ENCODE data around the gene GPR25.

GPR25 gene

GRCh38 chr1:200836213-200836612 is 36.6 kb upstream of the GPR25 start:
- Histone ChIP-seq H3K9ac (ENCODE audit: low read length) (no peak overlapping the region), H3K4me1 (ENCODE audit: insufficient read depth, low read length, severe bottlenecking) (no peaks in the 10 kb centered on the region), H2AFZ (ENCODE audit: low read length) (no peak overlapping the region), H4K20me1 (ENCODE audit: insufficient read depth, low read length) (no peaks in the 10 kb centered on the region), H3K9me3 (ENCODE audit: low read length) (no peaks in the 10 kb centered on the region), H3F3A (ENCODE audit: insufficient read depth, low read length) (no peaks in the 10 kb centered on the region), H3K9me2 (ENCODE audit: low read depth, low read length) (no peaks in the 10 kb centered on the region), H3K4me3 (ENCODE audit: low read depth, low read length, poor library complexity, severe bottlenecking) (no peak overlapping the region), H3K36me3 (ENCODE audit: insufficient read depth, low read length) (no peaks in the 10 kb centered on the region), H3K4me2 (ENCODE audit: low read length) (no peak overlapping the region), H3K79me2 (ENCODE audit: insufficient read depth, low read length) (no peaks in the 10 kb centered on the region), H3K27ac (ENCODE audit: low read depth, low read length, poor library complexity, severe bottlenecking) (no peak overlapping the region), H3K27me3 (ENCODE audit: insufficient read depth, low read length) (no peaks in the 10 kb centered on the region)
- TF ChIP-seq EZH2 (IDR thresholded peaks at IDR 0.05; ENCODE audit: borderline replicate concordance, low read length) (no peak), CTCF (IDR thresholded peaks at IDR 0.05; ENCODE audit: low read length) (no peak)

- TF ChIP-seq CTCF (IDR thresholded peaks at IDR 0.05; ENCODE audit: low read length) (peak; percentile 54), EZH2 (IDR thresholded peaks at IDR 0.05; ENCODE audit: borderline replicate concordance, low read length) (no peak)
These were observed 34.7 kb upstream of the GPR25 start for GRCh38 chr1:200837931-200838571.

GRCh38 chr1:200838676-200839445 is 33.9 kb upstream of the GPR25 start:
- H3K27ac ChIP-seq (ENCODE audit: low read depth, low read length, poor library complexity, severe bottlenecking) = no peak overlapping the region
- H3K36me3 ChIP-seq (ENCODE audit: insufficient read depth, low read length) = no peaks in the 10 kb centered on the region

More at GRCh38 chr1:200837931-200838571, 34.7 kb upstream of the GPR25 start:
- no peaks in the 10 kb centered on the region for H3K36me3 ChIP-seq (ENCODE audit: insufficient read depth, low read length)
- no peak overlapping the region for H3K4me2 ChIP-seq (ENCODE audit: low read length)
- H3K4me3 ChIP-seq (ENCODE audit: low read depth, low read length, poor library complexity, severe bottlenecking) = no peak overlapping the region
- H2AFZ ChIP-seq (ENCODE audit: low read length) = no peak overlapping the region
- no peaks in the 10 kb centered on the region for H3K4me1 ChIP-seq (ENCODE audit: insufficient read depth, low read length, severe bottlenecking)
- no peaks in the 10 kb centered on the region for H3K27me3 ChIP-seq (ENCODE audit: insufficient read depth, low read length)
- H3K9ac ChIP-seq (ENCODE audit: low read length) = no peak overlapping the region
- H3K27ac ChIP-seq (ENCODE audit: low read depth, low read length, poor library complexity, severe bottlenecking) = no peak overlapping the region
- H3K79me2 ChIP-seq (ENCODE audit: insufficient read depth, low read length) = no peaks in the 10 kb centered on the region
- no peaks in the 10 kb centered on the region for H4K20me1 ChIP-seq (ENCODE audit: insufficient read depth, low read length)
- H3K9me3 ChIP-seq (ENCODE audit: low read length) = no peaks in the 10 kb centered on the region
- H3K9me2 ChIP-seq (ENCODE audit: low read depth, low read length) = no peaks in the 10 kb centered on the region
- H3F3A ChIP-seq (ENCODE audit: insufficient read depth, low read length) = no peaks in the 10 kb centered on the region

More at GRCh38 chr1:200838676-200839445, 33.9 kb upstream of the GPR25 start:
- Histone ChIP-seq H3K4me2 (ENCODE audit: low read length) (no peak overlapping the region), H3K4me1 (ENCODE audit: insufficient read depth, low read length, severe bottlenecking) (no peaks in the 10 kb centered on the region), H3K79me2 (ENCODE audit: insufficient read depth, low read length) (no peaks in the 10 kb centered on the region), H4K20me1 (ENCODE audit: insufficient read depth, low read length) (no peaks in the 10 kb centered on the region), H3K9me2 (ENCODE audit: low read depth, low read length) (no peaks in the 10 kb centered on the region), H3F3A (ENCODE audit: insufficient read depth, low read length) (no peaks in the 10 kb centered on the region), H3K9ac (ENCODE audit: low read length) (no peak overlapping the region), H2AFZ (ENCODE audit: low read length) (no peak overlapping the region), H3K27me3 (ENCODE audit: insufficient read depth, low read length) (no peaks in the 10 kb centered on the region), H3K4me3 (ENCODE audit: low read depth, low read length, poor library complexity, severe bottlenecking) (no peak overlapping the region), H3K9me3 (ENCODE audit: low read length) (no peaks in the 10 kb centered on the region)
- TF ChIP-seq EZH2 (IDR thresholded peaks at IDR 0.05; ENCODE audit: borderline replicate concordance, low read length) = no peak
- no peak for TF ChIP-seq CTCF (IDR thresholded peaks at IDR 0.05; ENCODE audit: low read length)

Measured in OCI-LY1 (cell line).